ENCODE data around the gene KLK3. TPM values are rescaled to one million over a fixed set of nuclear protein-coding genes. Genes with fewer than 3 reads are reported as not detected.
A peak's percentile ranks its signal among the peaks of the same experiment; 100 is the strongest.

KLK3 gene
- total and polyA plus RNA-seq, 2 of the 4 experiments (the other 2 are of a cell fraction): not detected

DNA sequence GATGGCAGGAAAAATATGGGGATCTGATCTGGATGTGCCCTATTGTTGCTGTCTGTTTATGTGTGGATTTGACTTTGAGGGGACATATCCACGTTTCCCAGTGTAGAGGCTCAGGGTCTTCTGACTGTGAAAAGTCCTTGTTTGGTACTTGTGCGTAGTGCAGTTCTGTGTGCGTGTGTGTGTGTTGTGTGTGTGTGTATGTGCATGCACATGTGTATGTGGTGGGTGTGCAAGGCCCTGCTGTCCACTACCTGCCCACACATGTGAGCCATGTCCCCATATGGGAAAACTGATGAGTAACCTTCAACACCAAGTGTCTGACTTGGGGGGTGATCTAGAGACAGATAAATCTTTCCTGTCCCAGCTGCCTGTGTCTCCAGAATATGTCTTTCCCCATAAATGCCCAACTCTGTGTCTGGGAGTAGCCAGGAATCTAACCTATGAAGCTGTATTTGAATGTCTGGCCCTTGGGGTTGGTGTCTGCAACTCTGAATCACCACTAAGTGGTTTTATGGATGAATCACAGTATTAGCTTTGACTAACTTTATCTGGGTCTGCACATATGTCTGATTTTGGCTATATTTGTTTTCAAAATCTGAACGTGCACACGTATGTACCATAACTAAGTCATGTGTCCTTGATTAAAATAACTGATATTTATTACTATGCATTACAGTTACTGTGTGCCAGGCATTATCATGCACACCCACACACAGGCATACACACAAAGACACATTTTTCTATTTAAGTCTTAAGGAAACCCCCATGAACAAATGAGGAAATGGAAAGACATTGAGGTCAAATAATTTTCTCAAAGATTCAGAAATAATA lies 35.9 kb downstream of the KLK3 start:
- no peak overlapping the region for H3K4me3 ChIP-seq (ENCODE audit: insufficient read depth, low read depth, low read length)
- in situ Hi-C loops (cut with MboI; ENCODE audit: low sequenced_read_pairs): no loop called here
- H2BK120ac ChIP-seq (ENCODE audit: low read depth, low read length): no peak overlapping the region
- no peak overlapping the region for H3K9ac ChIP-seq (ENCODE audit: low read depth, low read length)
- TF ChIP-seq USF2 (IDR thresholded peaks at IDR 0.05; ENCODE audit: low read depth, low read length): no peak
- TF ChIP-seq RFX5 (IDR thresholded peaks at IDR 0.05; ENCODE audit: low read depth, low read length): no peak
- no peak for TF ChIP-seq SMC3 (IDR thresholded peaks at IDR 0.05; ENCODE audit: low read depth, low read length)
- TF ChIP-seq, protein P1, sequence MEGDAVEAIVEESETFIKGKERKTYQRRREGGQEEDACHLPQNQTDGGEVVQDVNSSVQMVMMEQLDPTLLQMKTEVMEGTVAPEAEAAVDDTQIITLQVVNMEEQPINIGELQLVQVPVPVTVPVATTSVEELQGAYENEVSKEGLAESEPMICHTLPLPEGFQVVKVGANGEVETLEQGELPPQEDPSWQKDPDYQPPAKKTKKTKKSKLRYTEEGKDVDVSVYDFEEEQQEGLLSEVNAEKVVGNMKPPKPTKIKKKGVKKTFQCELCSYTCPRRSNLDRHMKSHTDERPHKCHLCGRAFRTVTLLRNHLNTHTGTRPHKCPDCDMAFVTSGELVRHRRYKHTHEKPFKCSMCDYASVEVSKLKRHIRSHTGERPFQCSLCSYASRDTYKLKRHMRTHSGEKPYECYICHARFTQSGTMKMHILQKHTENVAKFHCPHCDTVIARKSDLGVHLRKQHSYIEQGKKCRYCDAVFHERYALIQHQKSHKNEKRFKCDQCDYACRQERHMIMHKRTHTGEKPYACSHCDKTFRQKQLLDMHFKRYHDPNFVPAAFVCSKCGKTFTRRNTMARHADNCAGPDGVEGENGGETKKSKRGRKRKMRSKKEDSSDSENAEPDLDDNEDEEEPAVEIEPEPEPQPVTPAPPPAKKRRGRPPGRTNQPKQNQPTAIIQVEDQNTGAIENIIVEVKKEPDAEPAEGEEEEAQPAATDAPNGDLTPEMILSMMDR (conservative IDR thresholded peaks at IDR 0.05; ENCODE audit: low read depth, low read length): no peak
- TF ChIP-seq RCOR1 (IDR thresholded peaks at IDR 0.05; ENCODE audit: insufficient replicate concordance, low read length): no peak
- no peak for TF ChIP-seq MAZ (IDR thresholded peaks at IDR 0.05; ENCODE audit: borderline replicate concordance, low read depth, low read length)
- TF ChIP-seq RAD21 (IDR thresholded peaks at IDR 0.05; ENCODE audit: low read length): no peak
- TF ChIP-seq CEBPB (IDR thresholded peaks at IDR 0.05; ENCODE audit: low read depth, low read length): no peak
- H3K27ac ChIP-seq (ENCODE audit: insufficient read depth, low read length): no peak overlapping the region
- no CpG with 5 or more reads among the region's 5 CpGs for WGBS, 2 experiments (ENCODE audit: extremely low coverage in 2 of 2, insufficient read length in 1 of 2)
- no peak overlapping the region for H4K8ac ChIP-seq (ENCODE audit: low read depth in 2 of 2, low read length in 2 of 2)
- peak; percentile 15 for DNase-seq
- no peak overlapping the region for H2AFZ ChIP-seq (replicated peaks; ENCODE audit: low read length, poor library complexity)
- no peak overlapping the region for H2BK15ac ChIP-seq (ENCODE audit: low read depth, low read length)
- H2BK5ac ChIP-seq (ENCODE audit: low read depth, low read length, poor library complexity, severe bottlenecking): no peak overlapping the region
- dilution Hi-C loops (cut with HindIII; ENCODE audit: low sequenced_read_pairs, unreplicated experiment): no loop called here
- H4K20me1 ChIP-seq (ENCODE audit: insufficient read depth, low read length): no peaks in the 10 kb centered on the region
- BruUV-seq (replicated peaks): no TSS peak
- ChIA-PET POLR2A (ENCODE audit: unreplicated experiment) (no interaction called here), CTCF (no interaction called here)
- no peaks in the 10 kb centered on the region for H3K9me3 ChIP-seq (ENCODE audit: control insufficient read depth, insufficient read depth, low read length)
- ATAC-seq (ENCODE audit: low read depth): no peak
- no peak overlapping the region for H3K56ac ChIP-seq (ENCODE audit: extremely low read depth, insufficient read depth, low read length)
- no peaks in the 10 kb centered on the region for H3K4me1 ChIP-seq (ENCODE audit: control insufficient read depth, insufficient read depth, low read length)
- no peak overlapping the region for H3K4ac ChIP-seq (ENCODE audit: low read depth, low read length)
- no peaks in the 10 kb centered on the region for H3K9me1 ChIP-seq (ENCODE audit: insufficient read depth, low read length)
- intact Hi-C loops (cut with micrococcal nuclease): no loop called here
- no peaks in the 10 kb centered on the region for H3K27me3 ChIP-seq (ENCODE audit: control insufficient read depth, insufficient read depth, low read length)
- no peaks in the 10 kb centered on the region for H3K36me3 ChIP-seq (ENCODE audit: control insufficient read depth, insufficient read depth, low read length)
- H4K91ac ChIP-seq (ENCODE audit: insufficient read depth, low read depth, low read length): no peak overlapping the region
- no peaks in the 10 kb centered on the region for H3K79me1 ChIP-seq (ENCODE audit: low read depth in 1 of 2, low read length in 2 of 2)
- H3K18ac ChIP-seq (ENCODE audit: low read depth, low read length): no peak overlapping the region
- no peak overlapping the region for H2AK5ac ChIP-seq (ENCODE audit: low read depth, low read length)
- no peak overlapping the region for H4K5ac ChIP-seq (ENCODE audit: low read depth, low read length)
- no peak overlapping the region; the same call in 1 of the 2 replicates for H3K23ac ChIP-seq (ENCODE audit: low read depth, low read length)
- no peak overlapping the region for H3K4me2 ChIP-seq (ENCODE audit: low read depth, low read length)
- no peak overlapping the region for H2AK9ac ChIP-seq (replicated peaks; ENCODE audit: low read depth, low read length, poor library complexity)
- H2BK20ac ChIP-seq (ENCODE audit: low read depth, low read length): no peak overlapping the region
- no peak overlapping the region for H3K14ac ChIP-seq (replicated peaks; ENCODE audit: low read depth, low read length)
